ENCODE results near the gene TOR1AIP2.

Gene TOR1AIP2

GRCh38 chr1:179816196-179816960 lies 61.2 kb downstream of the TOR1AIP2 start:
- H3K4me3 ChIP-seq (replicated peaks; ENCODE audit: low read depth, low read length) = no peak overlapping the region
- no peak for TF ChIP-seq CTCF (IDR thresholded peaks at IDR 0.05; ENCODE audit: low read depth, low read length, missing control alignments)
- DNase-seq (ENCODE audit: extremely low read depth, low read depth) = no peak

- DNase-seq (ENCODE audit: extremely low read depth, low read depth) = no peak
- no peak for TF ChIP-seq CTCF (IDR thresholded peaks at IDR 0.05; ENCODE audit: low read depth, low read length, missing control alignments)
- peak overlapping the region; percentile 45 for H3K4me3 ChIP-seq (replicated peaks; ENCODE audit: low read depth, low read length)
Measured at GRCh38 chr1:179815641-179816040, 62.0 kb downstream of the TOR1AIP2 start.

GRCh38 chr1:179814546-179814838 lies 63.1 kb downstream of the TOR1AIP2 start:
- TF ChIP-seq CTCF (IDR thresholded peaks at IDR 0.05; ENCODE audit: low read depth, low read length, missing control alignments) = no peak
- H3K4me3 ChIP-seq (replicated peaks; ENCODE audit: low read depth, low read length) = peak overlapping the region; percentile 45
- DNase-seq (ENCODE audit: extremely low read depth, low read depth) = no peak

DNA sequence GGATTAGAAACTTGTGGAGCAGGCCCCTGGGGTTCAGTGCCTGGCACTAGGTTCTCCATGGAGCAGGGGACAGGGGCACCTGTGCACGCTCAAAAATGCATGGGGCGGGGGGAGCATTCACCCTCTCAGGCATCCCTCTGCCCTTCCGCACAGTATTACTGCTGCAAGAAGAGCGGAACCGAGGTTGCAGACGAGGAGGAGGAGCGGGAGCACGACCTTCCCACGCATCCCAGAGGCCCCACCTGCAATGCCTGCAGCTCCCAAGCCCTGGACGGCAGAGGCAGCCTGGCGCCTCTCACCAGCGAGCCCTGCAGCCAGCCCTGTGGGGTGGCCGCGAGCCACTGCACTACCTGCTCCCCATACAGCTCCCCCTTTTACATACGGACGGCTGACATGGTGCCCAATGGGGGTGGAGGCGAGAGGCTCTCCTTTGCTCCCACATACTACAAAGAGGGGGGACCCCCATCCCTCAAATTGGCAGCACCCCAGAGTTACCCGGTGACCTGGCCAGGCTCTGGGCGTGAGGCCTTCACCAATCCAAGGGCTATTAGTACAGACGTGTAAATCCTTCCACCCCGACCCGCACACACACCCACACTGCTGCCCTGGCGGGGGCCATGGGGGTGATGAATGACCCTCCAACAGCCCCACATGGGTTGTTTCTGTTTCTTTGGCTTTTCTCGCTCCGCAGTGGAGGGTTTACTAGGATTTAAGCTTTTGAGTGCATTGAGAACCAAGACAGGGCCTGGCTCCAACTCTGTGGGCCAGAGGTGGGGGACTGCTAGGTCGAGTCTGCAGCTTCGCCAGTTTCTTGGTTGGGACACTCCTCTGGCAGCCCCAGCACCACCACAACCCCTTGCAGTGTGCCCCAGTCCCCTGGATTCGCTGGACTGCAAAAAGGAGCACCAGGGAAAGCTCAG lies 63.7 kb downstream of the TOR1AIP2 start:
- no peak for TF ChIP-seq CTCF (IDR thresholded peaks at IDR 0.05; ENCODE audit: low read depth, low read length, missing control alignments)
- DNase-seq (ENCODE audit: extremely low read depth, low read depth) = no peak
- H3K4me3 ChIP-seq (replicated peaks; ENCODE audit: low read depth, low read length) = no peak overlapping the region

- no peak overlapping the region for H3K4me3 ChIP-seq (replicated peaks; ENCODE audit: low read depth, low read length)
- no peak for DNase-seq (ENCODE audit: extremely low read depth, low read depth)
- no peak for TF ChIP-seq CTCF (IDR thresholded peaks at IDR 0.05; ENCODE audit: low read depth, low read length, missing control alignments)
Measured at GRCh38 chr1:179812501-179813292, 64.9 kb downstream of the TOR1AIP2 start.

GRCh38 chr1:179810367-179810715 lies 67.3 kb downstream of the TOR1AIP2 start:
- no peak for TF ChIP-seq CTCF (IDR thresholded peaks at IDR 0.05; ENCODE audit: low read depth, low read length, missing control alignments)
- H3K4me3 ChIP-seq (replicated peaks; ENCODE audit: low read depth, low read length) = no peak overlapping the region
- no peak for DNase-seq (ENCODE audit: extremely low read depth, low read depth)

Data from HFF-Myc (cell line).